Ectodermal cell (in vitro differentiated cells): Measurements from ENCODE around the gene CDK17.
"Not testable (repeated sequence)": the region's sequence is repeated elsewhere in the genome, so short reads cannot be mapped to it uniquely, and the experiment has no call there.

Experiments used
- H3K27ac ChIP-seq: 2 replicates; pipeline ENCODE4 v1.7.0; 2013; ENCODE audit warnings: mild to moderate bottlenecking, low read depth, low read length; ENCODE audit not compliant: insufficient read depth, poor library complexity, severe bottlenecking
- H3K27me3 ChIP-seq: 2 replicates; pipeline ENCODE4 v1.7.0; 2013; ENCODE audit warnings: mild to moderate bottlenecking, low read length; ENCODE audit not compliant: insufficient read depth, control insufficient read depth, poor library complexity, severe bottlenecking
- H3K36me3 ChIP-seq: one replicate; pipeline ENCODE4 v1.7.0; 2013; ENCODE audit warnings: low read length; ENCODE audit not compliant: control insufficient read depth, insufficient read depth
- H3K4me1 ChIP-seq: one replicate; pipeline ENCODE4 v1.7.0; 2013; ENCODE audit warnings: low read length; ENCODE audit not compliant: control insufficient read depth, insufficient read depth
- H3K4me3 ChIP-seq: 2 replicates; pipeline ENCODE4 v1.7.0; 2013; ENCODE audit warnings: low read depth, low read length, control low read depth; ENCODE audit not compliant: insufficient read depth
- H3K9me3 ChIP-seq: 2 replicates; pipeline ENCODE4 v1.7.0; 2013; ENCODE audit warnings: mild to moderate bottlenecking, low read length, moderate library complexity; ENCODE audit not compliant: control insufficient read depth
- WGBS, 2 experiments: methylation state at CpG; one replicate each; pipeline ENCODE4 v1.1.7; 2013; ENCODE audit warnings: missing lambda C conversion rate in 2 of 2; 5-methylcytosine and 5-hydroxymethylcytosine counted together

Gene CDK17

GRCh38 chr12:96419576-96420276 lies 19.5 kb upstream of the CDK17 start:
- H3K4me3 ChIP-seq, result no peak overlapping the region
- no peaks in the 10 kb centered on the region for H3K4me1 ChIP-seq
- no peaks in the 10 kb centered on the region for H3K9me3 ChIP-seq
- H3K27me3 ChIP-seq, result no peaks in the 10 kb centered on the region
- H3K36me3 ChIP-seq, result no peaks in the 10 kb centered on the region
- no peak overlapping the region for H3K27ac ChIP-seq
- 90 to 93% methylated on average over 5 of the region's 5 CpGs for WGBS, 2 experiments

- not testable (repeated sequence) for H3K4me1 ChIP-seq, H3K27me3 ChIP-seq, H3K9me3 ChIP-seq, H3K36me3 ChIP-seq, H3K4me3 ChIP-seq, H3K27ac ChIP-seq
- 88 to 97% methylated on average over 2 of the region's 2 CpGs for WGBS, 2 experiments
Measured at GRCh38 chr12:96417688-96418087, 17.4 kb upstream of the CDK17 start.

- Histone ChIP-seq H3K36me3 (no peaks in the 10 kb centered on the region), H3K27ac (no peak overlapping the region), H3K9me3 (no peaks in the 10 kb centered on the region), H3K4me3 (no peak overlapping the region), H3K27me3 (no peaks in the 10 kb centered on the region), H3K4me1 (no peaks in the 10 kb centered on the region)
- WGBS, 2 experiments, result 91 to 95% methylated on average over 7 of the region's 7 CpGs
Measured at GRCh38 chr12:96416033-96416799, 16.0 kb upstream of the CDK17 start.

GRCh38 chr12:96414637-96415036 lies 14.4 kb upstream of the CDK17 start:
- no peak overlapping the region for H3K27ac ChIP-seq
- WGBS, 2 experiments, result 95 to 96% methylated on average over 1 of the region's 1 CpG
- H3K27me3 ChIP-seq, result no peaks in the 10 kb centered on the region
- H3K36me3 ChIP-seq, result no peaks in the 10 kb centered on the region
- no peak overlapping the region for H3K4me3 ChIP-seq
- H3K9me3 ChIP-seq, result no peaks in the 10 kb centered on the region
- H3K4me1 ChIP-seq, result no peaks in the 10 kb centered on the region

GRCh38 chr12:96412431-96412830 lies 12.2 kb upstream of the CDK17 start:
- Histone ChIP-seq H3K4me3 (no peak overlapping the region), H3K4me1 (no peaks in the 10 kb centered on the region), H3K36me3 (no peaks in the 10 kb centered on the region), H3K27me3 (no peaks in the 10 kb centered on the region), H3K9me3 (no peaks in the 10 kb centered on the region), H3K27ac (no peak overlapping the region)

GRCh38 chr12:96409731-96410130 lies 9.5 kb upstream of the CDK17 start:
- WGBS, 2 experiments, result 89 to 94% methylated on average over 4 of the region's 4 CpGs
- Histone ChIP-seq H3K27ac (no peak overlapping the region), H3K27me3 (no peaks in the 10 kb centered on the region), H3K4me3 (no peak overlapping the region), H3K36me3 (no peaks in the 10 kb centered on the region), H3K4me1 (no peaks in the 10 kb centered on the region), H3K9me3 (no peaks in the 10 kb centered on the region)

GRCh38 chr12:96408993-96409392 lies 8.8 kb upstream of the CDK17 start:
- 94 to 97% methylated on average over 2 to 3 of the region's 3 CpGs for WGBS, 2 experiments
- no peaks in the 10 kb centered on the region for H3K9me3 ChIP-seq
- no peak overlapping the region for H3K4me3 ChIP-seq
- H3K36me3 ChIP-seq, result no peaks in the 10 kb centered on the region
- H3K27me3 ChIP-seq, result no peaks in the 10 kb centered on the region
- no peak overlapping the region for H3K27ac ChIP-seq
- no peaks in the 10 kb centered on the region for H3K4me1 ChIP-seq

GRCh38 chr12:96407429-96408097 lies 7.3 kb upstream of the CDK17 start:
- H3K4me1 ChIP-seq, H3K9me3 ChIP-seq, H3K27me3 ChIP-seq, H3K27ac ChIP-seq, H3K4me3 ChIP-seq, H3K36me3 ChIP-seq: not testable (repeated sequence)
- 94% methylated on average over 7 of the region's 7 CpGs for WGBS, 2 experiments

- no peaks in the 10 kb centered on the region for H3K9me3 ChIP-seq
- H3K36me3 ChIP-seq, result no peaks in the 10 kb centered on the region
- no peak overlapping the region for H3K27ac ChIP-seq
- no peaks in the 10 kb centered on the region for H3K27me3 ChIP-seq
- no peak overlapping the region for H3K4me3 ChIP-seq
- peaks cover 7% of the 10 kb centered on the region for H3K4me1 ChIP-seq
- 85 to 94% methylated on average over 2 to 3 of the region's 3 CpGs for WGBS, 2 experiments
Measured at GRCh38 chr12:96404696-96405095, 4.5 kb upstream of the CDK17 start.

GRCh38 chr12:96403870-96404269 lies 3.6 kb upstream of the CDK17 start:
- Histone ChIP-seq H3K4me1 (peaks cover 7% of the 10 kb centered on the region), H3K4me3 (no peak overlapping the region), H3K27me3 (no peaks in the 10 kb centered on the region), H3K27ac (no peak overlapping the region), H3K36me3 (no peaks in the 10 kb centered on the region), H3K9me3 (no peaks in the 10 kb centered on the region)
- WGBS, 2 experiments, result 61 to 73% methylated on average over 1 of the region's 1 CpG
